ENCODE data around the gene DYDC1. TPM values are rescaled to one million over a fixed set of nuclear protein-coding genes. Genes with fewer than 3 reads are reported as not detected.

Gene DYDC1
- total and polyA plus RNA-seq, 2 of the 13 experiments (the other 11 are each of a cell fraction or from before 2014, with no cell fraction given), result not detected

DNA sequence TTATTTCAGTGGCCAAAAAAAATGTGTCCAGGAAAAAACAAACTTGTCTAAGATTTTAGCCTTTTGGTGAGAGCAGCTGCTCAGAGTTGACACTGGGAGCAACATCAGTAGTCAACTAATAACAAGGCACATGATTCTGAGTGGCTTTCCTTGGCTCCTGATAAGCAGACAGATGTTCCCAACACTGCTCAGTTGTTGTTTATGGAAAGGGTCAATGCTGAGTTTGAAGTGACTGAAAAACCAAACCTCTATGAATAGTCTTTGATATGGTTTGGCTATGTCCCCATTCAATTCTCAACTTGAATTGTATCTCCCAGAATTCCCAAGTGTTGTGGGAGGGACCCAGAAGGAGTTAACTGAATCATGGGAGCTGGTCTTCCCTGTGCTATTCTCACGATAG, 12.3 kb downstream of the DYDC1 start:
- no peaks in the 10 kb centered on the region for H4K20me1 ChIP-seq (ENCODE audit: insufficient read depth, low read length)
- no peak overlapping the region for H3K4me2 ChIP-seq (ENCODE audit: low read depth, low read length)
- H3K27ac ChIP-seq (ENCODE audit: extremely low read length, insufficient read depth, low read length), result no peak overlapping the region
- DNase-seq (ENCODE audit: low spot score) (no peak), ATAC-seq (peak; percentile 34), FAIRE-seq (no peak)
- WGBS (ENCODE audit: low lambda C conversion rate), result 38% methylated on average over 1 of the region's 1 CpG
- H3K4me1 ChIP-seq (ENCODE audit: insufficient read depth, low read length), result peaks cover 12% of the 10 kb centered on the region
- TF ChIP-seq ZNF652 (CRISPR knock-in tag; IDR thresholded peaks at IDR 0.05; ENCODE audit: borderline replicate concordance, low read depth) (peak; percentile 44; the same call in 1 of the 2 replicates), HNRNPUL1 (IDR thresholded peaks at IDR 0.05; ENCODE audit: low read depth, low read length) (no peak), ZNF143 (CRISPR knock-in tag; IDR thresholded peaks at IDR 0.05) (0 out of 2 replicates have a peak, but pooled peaks have one; percentile 18)
- in situ Hi-C loops (cut with HindIII; ENCODE audit: extremely low pct_ligation_motif_present, low pct_unique_long_range_greater_than_20kb) (no loop called here), intact Hi-C loops (cut with micrococcal nuclease; ENCODE audit: unreplicated experiment) (no loop called here)
- H3K36me3 ChIP-seq (replicated peaks in 1 of 2; ENCODE audit: control insufficient read depth in 1 of 2, insufficient read depth in 2 of 2, low read length in 2 of 2), result no peaks in the 10 kb centered on the region
- no peaks in the 10 kb centered on the region for H3K9me3 ChIP-seq (ENCODE audit: low read length)
- no peak overlapping the region for H3K4me3 ChIP-seq (replicated peaks in 1 of 3; ENCODE audit: insufficient read depth in 1 of 3, low read depth in 2 of 3, low read length in 3 of 3)
- CTCF ChIA-PET (ENCODE audit: low intra/inter-chr PET ratio, low total read pairs), result no interaction called here
- H3K9ac ChIP-seq (ENCODE audit: insufficient read depth, low read depth, low read length), result no peak overlapping the region
- POLR2A ChIA-PET, result interaction anchor here (0.9 to 1.6 kb wide), 6 partner anchors 10 to 71 kb away, joined by 3 to 9 read pairs (median 4); partner anchors contain the start of genes MAT1A and PRXL2A
- no TSS peak for BruUV-seq (replicated peaks)
- no peaks in the 10 kb centered on the region for H3K27me3 ChIP-seq (ENCODE audit: control insufficient read depth in 1 of 2, insufficient read depth in 2 of 2, low read length in 2 of 2)
- no peaks in the 10 kb centered on the region for H3K79me2 ChIP-seq (ENCODE audit: insufficient read depth, low read length)
- H2AFZ ChIP-seq (ENCODE audit: low read length), result no peak overlapping the region

DNA sequence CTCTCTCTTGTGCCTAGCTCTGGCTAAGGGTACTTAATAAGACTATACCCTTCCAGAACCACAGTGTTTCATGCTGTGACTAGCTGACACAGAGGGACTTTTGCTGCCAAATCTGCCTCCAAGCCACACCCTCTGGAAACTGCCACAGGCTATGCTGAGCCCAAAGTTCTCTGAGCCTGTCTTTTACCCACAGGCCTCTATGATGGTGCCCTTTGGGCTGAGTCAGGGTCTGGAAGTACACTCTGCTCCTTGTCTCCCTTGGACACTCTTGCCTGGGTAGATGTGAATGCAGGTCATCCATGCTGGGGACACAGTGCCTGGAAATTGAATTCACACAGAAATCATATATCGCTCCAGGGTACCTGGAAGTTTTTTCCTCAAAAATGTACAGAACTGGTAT, 22.6 kb downstream of the DYDC1 start:
- POLR2A ChIA-PET, result interaction anchor here (0.6 to 1.1 kb wide), 2 partner anchors 11 to 275 kb away, joined by 3 read pairs; no protein-coding TSS in a partner anchor
- Histone ChIP-seq H3K4me1 (ENCODE audit: insufficient read depth, low read length) (peaks cover 7% of the 10 kb centered on the region), H3K9ac (ENCODE audit: insufficient read depth, low read depth, low read length) (no peak overlapping the region), H3K9me3 (ENCODE audit: low read length) (no peaks in the 10 kb centered on the region), H3K27ac (ENCODE audit: extremely low read length, insufficient read depth, low read length) (no peak overlapping the region), H2AFZ (ENCODE audit: low read length) (no peak overlapping the region), H3K4me3 (replicated peaks in 1 of 3; ENCODE audit: insufficient read depth in 1 of 3, low read depth in 2 of 3, low read length in 3 of 3) (no peak overlapping the region), H4K20me1 (ENCODE audit: insufficient read depth, low read length) (no peaks in the 10 kb centered on the region), H3K4me2 (ENCODE audit: low read depth, low read length) (no peak overlapping the region; the same call in 1 of the 2 replicates), H3K79me2 (ENCODE audit: insufficient read depth, low read length) (no peaks in the 10 kb centered on the region), H3K36me3 (replicated peaks in 1 of 2; ENCODE audit: control insufficient read depth in 1 of 2, insufficient read depth in 2 of 2, low read length in 2 of 2) (no peaks in the 10 kb centered on the region), H3K27me3 (ENCODE audit: control insufficient read depth in 1 of 2, insufficient read depth in 2 of 2, low read length in 2 of 2) (no peaks in the 10 kb centered on the region; a peak in 1 of 5 replicates)
- ATAC-seq, result peak; percentile 86
- DNase-seq (ENCODE audit: low spot score), result no peak
- WGBS (ENCODE audit: low lambda C conversion rate), result 0% methylated on average over 1 of the region's 1 CpG
- in situ Hi-C loops (cut with HindIII; ENCODE audit: extremely low pct_ligation_motif_present, low pct_unique_long_range_greater_than_20kb), result no loop called here
- FAIRE-seq, result no peak
- CTCF ChIA-PET (ENCODE audit: low intra/inter-chr PET ratio, low total read pairs), result no interaction called here
- intact Hi-C loops (cut with micrococcal nuclease; ENCODE audit: unreplicated experiment), result no loop called here
- TF ChIP-seq HNF4A (CRISPR knock-in tag; IDR thresholded peaks at IDR 0.05), result peak; percentile 52
- TF ChIP-seq ZNF44 (CRISPR knock-in tag; IDR thresholded peaks at IDR 0.05), result no peak
- TF ChIP-seq, protein P1, sequence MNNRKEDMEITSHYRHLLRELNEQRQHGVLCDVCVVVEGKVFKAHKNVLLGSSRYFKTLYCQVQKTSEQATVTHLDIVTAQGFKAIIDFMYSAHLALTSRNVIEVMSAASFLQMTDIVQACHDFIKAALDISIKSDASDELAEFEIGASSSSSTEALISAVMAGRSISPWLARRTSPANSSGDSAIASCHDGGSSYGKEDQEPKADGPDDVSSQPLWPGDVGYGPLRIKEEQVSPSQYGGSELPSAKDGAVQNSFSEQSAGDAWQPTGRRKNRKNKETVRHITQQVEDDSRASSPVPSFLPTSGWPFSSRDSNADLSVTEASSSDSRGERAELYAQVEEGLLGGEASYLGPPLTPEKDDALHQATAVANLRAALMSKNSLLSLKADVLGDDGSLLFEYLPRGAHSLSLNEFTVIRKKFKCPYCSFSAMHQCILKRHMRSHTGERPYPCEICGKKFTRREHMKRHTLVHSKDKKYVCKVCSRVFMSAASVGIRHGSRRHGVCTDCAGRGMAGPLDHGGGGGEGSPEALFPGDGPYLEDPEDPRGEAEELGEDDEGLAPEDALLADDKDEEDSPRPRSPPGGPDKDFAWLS (CRISPR knock-in tag; IDR thresholded peaks at IDR 0.05; ENCODE audit: borderline replicate concordance), result no peak
- BruUV-seq (replicated peaks), result no TSS peak

Measured in HepG2 (cell line).